IMR-90 (cell line): ENCODE measurements around the gene DYNLRB2. TPM values are rescaled to one million over a fixed set of nuclear protein-coding genes. Genes with fewer than 3 reads are reported as not detected.

Experiments
- ATAC-seq: fragments of 200-7000 bp; cut with Tn5 transposase; 2 replicates; pipeline ENCODE4 v1.9.1; 2020; ENCODE audit warnings: low read depth, mild to moderate bottlenecking, moderate library complexity
- BruUV-seq: library from RNA; stranded (reverse); fragments of 400-500 nt; replicated peaks from 2 replicates; lab custom pipeline; 2021; lab: Mats Ljungman, UMichigan
- CTCF ChIA-PET: fragments of 300-600 bp; formaldehyde crosslinking; extraction: SDS; loops from one replicate; lab custom pipeline; 2021; ENCODE audit warnings: antibody characterized with exemption; lab: Yijun Ruan, JAX
- POLR2A ChIA-PET: fragments of 300-600 bp; sonication (Branson Sonifier 250); formaldehyde crosslinking; loops from one replicate; lab custom pipeline; 2022; ENCODE audit warnings: antibody characterized with exemption; ENCODE audit not compliant: unreplicated experiment; lab: Charles Lee
- DNase-seq: peaks from one replicate; pipeline ENCODE4 v3.0.0; 2013
- H2AFZ ChIP-seq: replicated peaks from 2 replicates; pipeline ENCODE3; 2013; ENCODE audit warnings: low read length, mild to moderate bottlenecking; ENCODE audit not compliant: poor library complexity
- H2AK5ac ChIP-seq: 2 replicates; pipeline ENCODE4 v1.6.1; 2013; ENCODE audit warnings: low read depth, low read length, inconsistent platforms
- H2AK9ac ChIP-seq: replicated peaks from 2 replicates; pipeline ENCODE3; 2013; ENCODE audit warnings: mild to moderate bottlenecking, low read depth, low read length, moderate library complexity; ENCODE audit not compliant: poor library complexity
- H2BK120ac ChIP-seq: 2 replicates; pipeline ENCODE4 v1.6.1; 2013; ENCODE audit warnings: low read depth, low read length, inconsistent platforms
- H2BK15ac ChIP-seq: 3 replicates; pipeline ENCODE4 v1.6.1; 2013; ENCODE audit warnings: low read depth, low read length, inconsistent platforms
- H2BK20ac ChIP-seq: 2 replicates; pipeline ENCODE4 v1.6.1; 2013; ENCODE audit warnings: low read depth, mild to moderate bottlenecking, inconsistent platforms, low read length, moderate library complexity
- H2BK5ac ChIP-seq: 2 replicates; pipeline ENCODE4 v1.6.1; 2013; ENCODE audit warnings: mild to moderate bottlenecking, low read depth, low read length, inconsistent platforms; ENCODE audit not compliant: poor library complexity, severe bottlenecking
- H3K14ac ChIP-seq: replicated peaks from 2 replicates; pipeline ENCODE4 v1.6.1; 2013; ENCODE audit warnings: low read depth, low read length, inconsistent platforms
- H3K18ac ChIP-seq: 2 replicates; pipeline ENCODE4 v1.6.1; 2013; ENCODE audit warnings: low read depth, low read length, control low read depth
- H3K23ac ChIP-seq: 2 replicates; pipeline ENCODE4 v1.6.1; 2013; ENCODE audit warnings: low read depth, low read length, inconsistent platforms
- H3K27ac ChIP-seq: 2 replicates; pipeline ENCODE4 v1.5.1; 2013; ENCODE audit warnings: mild to moderate bottlenecking, control low read depth, low read length; ENCODE audit not compliant: insufficient read depth
- H3K27me3 ChIP-seq: 2 replicates; pipeline ENCODE4 v1.6.1; 2013; ENCODE audit warnings: low read length; ENCODE audit not compliant: control insufficient read depth, insufficient read depth
- H3K36me3 ChIP-seq: 2 replicates; pipeline ENCODE4 v1.6.1; 2013; ENCODE audit warnings: low read length, mixed read lengths; ENCODE audit not compliant: control insufficient read depth, insufficient read depth
- H3K4ac ChIP-seq: 2 replicates; pipeline ENCODE4 v1.6.1; 2013; ENCODE audit warnings: low read depth, low read length, inconsistent platforms
- H3K4me1 ChIP-seq: 2 replicates; pipeline ENCODE4 v1.6.1; 2013; ENCODE audit warnings: low read length, mixed read lengths; ENCODE audit not compliant: control insufficient read depth, insufficient read depth
- H3K4me2 ChIP-seq: 2 replicates; pipeline ENCODE4 v1.6.1; 2013; ENCODE audit warnings: low read depth, mild to moderate bottlenecking, control low read depth, low read length, moderate library complexity
- H3K4me3 ChIP-seq: 2 replicates; pipeline ENCODE4 v1.5.1; 2013; ENCODE audit warnings: low read depth, mild to moderate bottlenecking, control low read depth, low read length, moderate library complexity; ENCODE audit not compliant: insufficient read depth
- H3K56ac ChIP-seq: 2 replicates; pipeline ENCODE4 v1.6.1; 2013; ENCODE audit warnings: low read length, inconsistent platforms; ENCODE audit not compliant: insufficient read depth; ENCODE audit errors: extremely low read depth
- H3K79me1 ChIP-seq, 2 experiments: 2 replicates each; pipeline ENCODE4 v1.6.1; 2013; ENCODE audit warnings: low read length in 2 of 2, inconsistent platforms in 1 of 2, low read depth in 1 of 2
- H3K9ac ChIP-seq: 2 replicates; pipeline ENCODE4 v1.6.1; 2013; ENCODE audit warnings: low read depth, low read length, control low read depth
- H3K9me1 ChIP-seq: 2 replicates; pipeline ENCODE4 v1.6.1; 2013; ENCODE audit warnings: low read length, inconsistent platforms; ENCODE audit not compliant: insufficient read depth
- H3K9me3 ChIP-seq: 2 replicates; pipeline ENCODE4 v1.6.1; 2013; ENCODE audit warnings: low read length; ENCODE audit not compliant: control insufficient read depth, insufficient read depth
- H4K20me1 ChIP-seq: 2 replicates; pipeline ENCODE4 v1.6.1; 2013; ENCODE audit warnings: low read length, inconsistent platforms; ENCODE audit not compliant: insufficient read depth
- H4K5ac ChIP-seq: 2 replicates; pipeline ENCODE4 v1.6.1; 2013; ENCODE audit warnings: mild to moderate bottlenecking, low read depth, low read length, control low read depth
- H4K8ac ChIP-seq, 2 experiments: 2 replicates each; pipeline ENCODE4 v1.6.1; 2013; ENCODE audit warnings: low read depth in 2 of 2, low read length in 2 of 2, control low read depth in 1 of 2, inconsistent platforms in 1 of 2
- H4K91ac ChIP-seq: 2 replicates; pipeline ENCODE4 v1.6.1; 2013; ENCODE audit warnings: low read depth, low read length, inconsistent platforms; ENCODE audit not compliant: insufficient read depth
- BHLHE40 ChIP-seq: fragments of 150-350 bp; IDR thresholded peaks from 2 replicates; pipeline ENCODE4 v1.6.1; 2016; ENCODE audit warnings: mild to moderate bottlenecking, low read depth, low read length
- CEBPB ChIP-seq: IDR thresholded peaks from 2 replicates; pipeline ENCODE4 v1.6.1; 2012; ENCODE audit warnings: low read depth, low read length, improper control_type of control experiment
- SMC3 ChIP-seq: fragments of 150-350 bp; IDR thresholded peaks from 2 replicates; pipeline ENCODE4 v1.6.1; 2016; ENCODE audit warnings: low read depth, mild to moderate bottlenecking, antibody characterized with exemption, low read length, moderate library complexity
- WGBS, 2 experiments: methylation state at CpG; one replicate each; pipeline versions ENCODE4 v1.1.5 to v1.1.7; 2013; ENCODE audit warnings: missing lambda C conversion rate in 2 of 2; ENCODE audit not compliant: insufficient read length in 1 of 2; ENCODE audit errors: extremely low coverage in 2 of 2; 5-methylcytosine and 5-hydroxymethylcytosine counted together
- dilution Hi-C: fragments of 300-500 bp; cut with HindIII; formaldehyde crosslinking; loops from one replicate; pipeline ENCODE4 v1.14.3; 2018; ENCODE audit warnings: low sequenced_read_pairs; ENCODE audit not compliant: unreplicated experiment
- in situ Hi-C: fragments of 300-500 bp; cut with MboI; formaldehyde crosslinking; loops from 3 replicates; pipeline ENCODE4 v1.14.3; 2019; ENCODE audit warnings: low sequenced_read_pairs, inconsistent platforms, mixed read lengths
- intact Hi-C: fragments of 100-400 bp; cut with micrococcal nuclease; formaldehyde crosslinking; loops from 2 replicates; pipeline ENCODE4 v1.10.0; 2022
- polyA plus RNA-seq, 3 experiments: library from polyadenylated mRNA; depleted of rRNA; stranded (reverse); fragments of >200 nt; gene quantifications; 2 replicates each; pipeline ENCODE4 v1.2.3, GENCODE V29; 2012; ENCODE audit warnings: low replicate concordance in 1 of 3
- total RNA-seq: library from RNA; depleted of rRNA; stranded (reverse); fragments of >200 nt; gene quantifications from 2 replicates; pipeline ENCODE4 v1.2.3, GENCODE V29; 2012

Gene DYNLRB2
- total and polyA plus RNA-seq, 2 of the 4 experiments (the other 2 are of a cell fraction): not detected

- H2BK120ac ChIP-seq: no peak overlapping the region
- no peaks in the 10 kb centered on the region for H3K79me1 ChIP-seq
- H3K4me1 ChIP-seq: no peaks in the 10 kb centered on the region
- H3K27ac ChIP-seq: no peak overlapping the region
- no peak overlapping the region for H2AFZ ChIP-seq
- no peak overlapping the region for H3K56ac ChIP-seq
- no peaks in the 10 kb centered on the region for H3K9me3 ChIP-seq
- ATAC-seq (no peak), DNase-seq (no peak)
- H2AK5ac ChIP-seq: no peak overlapping the region
- no peaks in the 10 kb centered on the region for H3K27me3 ChIP-seq
- ChIA-PET POLR2A (no interaction called here), CTCF (no interaction called here)
- intact Hi-C loops (no loop called here), dilution Hi-C loops (no loop called here), in situ Hi-C loops (no loop called here)
- H2BK5ac ChIP-seq: no peak overlapping the region
- no peak overlapping the region for H3K4me2 ChIP-seq
- H3K36me3 ChIP-seq: no peaks in the 10 kb centered on the region
- WGBS, 2 experiments: 0% methylated on average over 1 of the region's 3 CpGs; no CpG with 5 or more reads in 1 of the 2 experiments
- H2AK9ac ChIP-seq: no peak overlapping the region
- no peak overlapping the region for H3K4ac ChIP-seq
- no peaks in the 10 kb centered on the region for H3K9me1 ChIP-seq
- H4K5ac ChIP-seq: no peak overlapping the region
- H4K91ac ChIP-seq: no peak overlapping the region
- no peaks in the 10 kb centered on the region for H4K20me1 ChIP-seq
- H3K4me3 ChIP-seq: no peak overlapping the region
- H3K14ac ChIP-seq: no peak overlapping the region
- no peak overlapping the region for H2BK20ac ChIP-seq
- TF ChIP-seq BHLHE40 (no peak), SMC3 (no peak), CEBPB (no peak)
- no peak overlapping the region for H3K18ac ChIP-seq
- H4K8ac ChIP-seq: no peak overlapping the region
- H2BK15ac ChIP-seq: no peak overlapping the region
- no TSS peak for BruUV-seq
- H3K23ac ChIP-seq: no peak overlapping the region
- no peak overlapping the region for H3K9ac ChIP-seq
These were observed 39.8 kb upstream of the DYNLRB2 start for GRCh38 chr16:80500961-80501525.
